Breast epithelium (tissue), 4 donors: Measurements from ENCODE around the gene LAGE3. TPM values are rescaled to one million over a fixed set of nuclear protein-coding genes. Genes with fewer than 3 reads are reported as not detected.

ENCODE experiments used
- DNase-seq, 2 donors: peaks; one replicate each; pipeline ENCODE4 v3.0.0-alpha.2; 2019; ENCODE audit warnings: low spot score in 2 of 2
- H3K27ac ChIP-seq, 2 donors: fragments of 200-600 bp; sonication (generic) in 1 of 2; one replicate each; pipeline ENCODE4 v1.5.1; 2016 to 2019; ENCODE audit warnings: mild to moderate bottlenecking in 1 of 2
- H3K27me3 ChIP-seq, 2 donors: fragments of 200-600 bp; sonication (generic) in 1 of 2; one replicate each; pipeline versions ENCODE4 v1.5.1 to v1.6.0; 2017 to 2019; ENCODE audit warnings: control low read depth in 1 of 2, mild to moderate bottlenecking in 1 of 2
- H3K36me3 ChIP-seq: fragments of 200-600 bp; one replicate; pipeline ENCODE4 v1.5.1; 2019
- H3K4me1 ChIP-seq, 2 donors: fragments of 200-600 bp; sonication (generic); one replicate each; pipeline ENCODE4 v1.5.1; 2016 to 2019; ENCODE audit warnings: control low read depth in 1 of 2
- H3K4me3 ChIP-seq, 3 donors: fragments of 200-600 bp; sonication (generic); 1 replicate in 2 of 3; 2 replicates in 1 of 3; pipeline ENCODE4 v1.5.1; 2016 to 2019; ENCODE audit warnings: mild to moderate bottlenecking in 3 of 3, moderate library complexity in 2 of 3
- H3K9me3 ChIP-seq, 2 donors: fragments of 200-600 bp; sonication (generic) in 1 of 2; one replicate each; pipeline ENCODE4 v1.5.1; 2016 to 2019; ENCODE audit warnings: control low read depth in 1 of 2
- CTCF ChIP-seq, 3 donors: fragments of 450-650 bp; IDR thresholded peaks; one replicate each; pipeline ENCODE4 v1.5.1; 2016 to 2017; ENCODE audit warnings: antibody characterized with exemption in 3 of 3, mild to moderate bottlenecking in 3 of 3, moderate library complexity in 3 of 3
- POLR2A ChIP-seq: fragments of 450-650 bp; IDR thresholded peaks from one replicate; pipeline ENCODE4 v1.6.1; 2016; ENCODE audit warnings: antibody characterized with exemption, mild to moderate bottlenecking, moderate library complexity
- POLR2AphosphoS5 ChIP-seq, 3 donors: sonication (generic); formaldehyde crosslinking; IDR thresholded peaks; one replicate each; pipeline ENCODE4 v1.6.1; 2017; ENCODE audit warnings: antibody characterized with exemption in 3 of 3
- intact Hi-C: fragments of 100-400 bp; cut with DNase I; formaldehyde crosslinking; loops from one replicate; pipeline ENCODE4 v1.15.1; 2023; ENCODE audit warnings: low total_unique reads
- total RNA-seq, 3 donors: library from RNA; depleted of rRNA; stranded (reverse); fragments of >200 nt; gene quantifications; one replicate each; pipeline ENCODE4 v1.1.0, GENCODE V29; 2016

LAGE3 gene
- total RNA-seq, 3 donors from 2014 or later, result 21.1 to 38.0 (median 28.8) TPM

DNA sequence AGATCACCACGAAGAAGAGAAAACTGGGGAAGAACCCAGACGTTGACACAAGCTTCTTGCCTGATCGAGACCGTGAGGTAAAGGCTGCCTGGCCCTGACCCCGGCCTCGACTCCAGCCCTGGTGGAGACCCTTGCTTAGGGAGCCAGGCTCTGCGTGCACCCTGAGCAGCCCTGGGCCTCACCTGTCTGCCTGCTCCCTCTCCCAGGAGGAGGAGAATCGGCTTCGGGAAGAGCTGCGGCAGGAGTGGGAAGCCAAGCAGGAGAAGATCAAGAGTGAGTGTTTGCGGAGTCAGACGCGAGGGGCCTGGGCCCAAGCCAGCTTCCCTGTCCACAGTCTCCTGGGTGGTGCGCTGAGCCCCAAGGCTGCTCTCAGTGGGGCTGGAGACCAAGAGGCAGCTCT, 30.6 kb downstream of the LAGE3 start:
- no peaks in the 10 kb centered on the region for H3K36me3 ChIP-seq
- intact Hi-C loops, result loop anchor here (5.0 kb wide), 1 partner anchor 836 kb away; no protein-coding TSS in a partner anchor

DNA sequence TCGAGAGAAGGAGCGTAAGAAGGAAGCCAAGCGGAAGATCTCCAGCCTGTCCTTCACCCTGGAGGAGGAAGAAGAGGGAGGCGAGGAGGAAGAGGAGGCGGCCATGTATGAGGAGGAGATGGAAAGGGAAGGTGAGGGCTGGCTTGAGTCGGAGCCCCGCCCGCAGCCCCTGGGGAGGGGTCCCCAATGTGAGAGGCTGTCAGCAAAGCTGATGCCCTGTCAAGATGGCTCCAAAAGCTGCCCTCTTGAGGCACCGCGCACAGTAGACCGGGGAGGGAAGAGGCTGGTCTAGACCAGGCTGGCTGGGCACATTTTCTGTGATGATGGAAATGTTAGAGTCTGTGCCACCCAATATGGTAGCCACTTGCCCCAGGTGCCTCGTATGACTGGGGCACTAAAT, 32.7 kb downstream of the LAGE3 start:
- Histone ChIP-seq H3K27me3 (peaks cover 0 to 54% of the 10 kb centered on the region in 2 donors), H3K27ac (no peak overlapping the region), H3K9me3 (no peaks in the 10 kb centered on the region), H3K4me1 (no peaks in the 10 kb centered on the region), H3K36me3 (no peaks in the 10 kb centered on the region), H3K4me3 (no peak overlapping the region)
- no peak for TF ChIP-seq POLR2A
- no peak for TF ChIP-seq POLR2AphosphoS5 (IDR thresholded peaks at IDR 0.05)
- TF ChIP-seq CTCF (IDR thresholded peaks at IDR 0.05), result no peak
- no peak for DNase-seq
- intact Hi-C loops, result loop anchor here (5.0 kb wide), 1 partner anchor 834 kb away; no protein-coding TSS in a partner anchor

More for the DNA sequence above, 30.6 kb downstream of the LAGE3 start:
- Histone ChIP-seq H3K4me1 (no peaks in the 10 kb centered on the region), H3K9me3 (no peaks in the 10 kb centered on the region), H3K4me3 (no peak overlapping the region), H3K27me3 (peaks cover 0 to 47% of the 10 kb centered on the region in 2 donors), H3K27ac (no peak overlapping the region)
- DNase-seq, result no peak
- TF ChIP-seq POLR2AphosphoS5 (IDR thresholded peaks at IDR 0.05) (no peak), CTCF (IDR thresholded peaks at IDR 0.05) (no peak), POLR2A (no peak)

DNA sequence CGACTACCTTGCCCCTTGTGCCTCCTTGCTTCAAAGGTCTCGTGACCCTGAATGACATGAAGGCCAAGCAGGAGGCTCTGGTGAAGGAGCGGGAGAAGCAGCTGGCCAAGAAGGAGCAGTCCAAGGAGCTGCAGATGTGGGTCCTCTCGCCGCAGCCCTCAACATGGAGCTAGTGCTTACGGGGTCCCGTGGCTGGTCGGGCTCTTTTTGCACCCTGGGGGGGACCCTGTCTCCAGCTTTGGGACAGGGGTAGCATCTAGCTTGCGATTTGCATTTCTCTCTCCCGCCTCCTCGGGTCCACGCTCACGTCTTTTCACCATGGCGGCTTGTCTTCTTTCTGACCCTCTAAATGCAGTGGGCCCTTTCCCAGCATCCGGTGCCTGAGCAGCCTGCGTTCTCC, 33.3 kb downstream of the LAGE3 start:
- H3K9me3 ChIP-seq, result no peaks in the 10 kb centered on the region
- H3K27ac ChIP-seq, result no peak overlapping the region
- peaks cover 0 to 57% of the 10 kb centered on the region in 2 donors for H3K27me3 ChIP-seq
- intact Hi-C loops, result loop anchor here (5.0 kb wide), 1 partner anchor 833 kb away; no protein-coding TSS in a partner anchor
- no peak overlapping the region for H3K4me3 ChIP-seq
- no peaks in the 10 kb centered on the region for H3K36me3 ChIP-seq
- no peak for DNase-seq
- no peaks in the 10 kb centered on the region for H3K4me1 ChIP-seq
- TF ChIP-seq POLR2A (no peak), CTCF (IDR thresholded peaks at IDR 0.05) (no peak), POLR2AphosphoS5 (IDR thresholded peaks at IDR 0.05) (no peak)

- TF ChIP-seq POLR2AphosphoS5 (IDR thresholded peaks at IDR 0.05), result no peak
- no peak for TF ChIP-seq CTCF (IDR thresholded peaks at IDR 0.05)
- no peak for TF ChIP-seq POLR2A
- H3K4me1 ChIP-seq, result no peaks in the 10 kb centered on the region
- peak overlapping the region; percentile 90 for H3K27ac ChIP-seq
- no peaks in the 10 kb centered on the region for H3K9me3 ChIP-seq
- peaks cover 0 to 57% of the 10 kb centered on the region in 2 donors for H3K27me3 ChIP-seq
- intact Hi-C loops, result loop anchor here (5.0 kb wide), 1 partner anchor 832 kb away; no protein-coding TSS in a partner anchor
- no peak for DNase-seq
- peak overlapping the region; percentile 58 to 82 (median 62) for H3K4me3 ChIP-seq
- no peaks in the 10 kb centered on the region for H3K36me3 ChIP-seq
Observed at GRCh38 chrX:154444755-154445246, 34.3 kb downstream of the LAGE3 start.

DNA sequence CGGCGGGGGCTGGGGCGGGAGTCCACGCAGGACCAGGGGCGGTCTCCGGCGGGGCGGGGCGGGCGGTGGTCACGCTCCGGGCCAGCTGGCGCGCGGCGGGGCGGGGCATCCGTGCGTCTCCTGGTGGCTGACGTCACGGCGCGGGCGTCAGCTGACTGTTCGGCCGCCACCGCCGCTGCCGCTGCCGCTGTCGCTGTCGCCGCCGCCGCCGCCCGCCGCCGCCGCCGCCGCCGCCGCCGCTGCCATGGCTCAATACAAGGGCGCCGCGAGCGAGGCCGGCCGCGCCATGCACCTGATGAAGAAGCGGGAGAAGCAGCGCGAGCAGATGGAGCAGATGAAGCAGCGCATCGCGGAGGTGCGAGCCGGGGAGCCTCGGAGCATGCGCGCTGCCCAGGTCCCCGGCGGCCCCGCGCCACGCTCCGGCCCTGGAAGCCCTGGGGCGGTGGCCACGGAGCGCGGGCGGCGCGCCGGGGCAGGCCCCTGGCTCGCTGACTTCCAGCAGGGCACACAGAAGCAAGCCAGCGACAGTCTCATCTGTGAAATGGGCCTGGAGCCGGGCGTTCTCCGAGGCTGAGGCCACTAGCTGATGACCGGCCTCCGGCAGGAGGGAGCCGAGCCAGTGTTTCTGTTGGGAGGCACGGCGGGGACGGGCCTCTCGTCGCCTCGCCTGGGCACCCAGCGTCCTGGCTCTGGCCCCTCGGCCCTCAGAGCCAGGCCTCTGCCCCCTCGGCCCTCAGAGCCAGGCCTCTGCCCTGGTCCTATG, 34.9 kb downstream of the LAGE3 start, which contains the start of gene FAM50A:
TSS of gene FAM50A (plus strand) at position 150 of the 763 bp plus-strand sequence. CDS start at position 245, 95 bp downstream.
- Histone ChIP-seq H3K27me3 (peaks cover 0 to 57% of the 10 kb centered on the region in 2 donors), H3K4me3 (peak within 1 kb of the TSS; percentile 58 to 82 (median 62)), H3K27ac (peak within 1 kb of the TSS; percentile 90), H3K4me1 (no peaks in the 10 kb centered on the region), H3K36me3 (no peaks in the 10 kb centered on the region), H3K9me3 (no peaks in the 10 kb centered on the region)
- no peak for TF ChIP-seq POLR2AphosphoS5 (IDR thresholded peaks at IDR 0.05)
- peak in 1 of 3 donors; percentile 10 for TF ChIP-seq CTCF (IDR thresholded peaks at IDR 0.05)
- TF ChIP-seq POLR2A, result no peak
- intact Hi-C loops, result no loop called here
- DNase-seq, result peak; percentile 64 to 67
